Panc1 (cell line): ENCODE data around the gene LHFPL2.

Experiments used
- CTCF ChIP-seq: fragments of 450-650 bp; IDR thresholded peaks from 2 replicates; pipeline ENCODE4 v1.5.1; 2017; ENCODE audit warnings: mild to moderate bottlenecking
- POLR2AphosphoS5 ChIP-seq: IDR thresholded peaks from 2 replicates; pipeline ENCODE4 v1.6.1; 2012; ENCODE audit warnings: mild to moderate bottlenecking, low read depth, low read length, moderate library complexity
- REST ChIP-seq, 2 experiments: IDR thresholded peaks; 2 replicates each; pipeline ENCODE4 v1.6.1; 2011 to 2012; ENCODE audit warnings: low read depth in 2 of 2, control low read depth in 1 of 2, low read length in 1 of 2, mild to moderate bottlenecking in 1 of 2, moderate library complexity in 1 of 2; ENCODE audit not compliant: insufficient read depth in 1 of 2

- TF ChIP-seq CTCF (no peak), POLR2AphosphoS5 (no peak), REST (IDR thresholded peaks at IDR 0.05; ENCODE audit: insufficient read depth in 1 of 2, low read depth in 2 of 2, low read length in 1 of 2) (no peak)
Observed at GRCh38 chr5:78568212-78568611, 80.4 kb downstream of the LHFPL2 start.
